ENCODE data around the gene RASGRF2.

RASGRF2 gene

GRCh38 chr5:81234299-81234698 is 274.1 kb downstream of the RASGRF2 start:
- H3K36me3 ChIP-seq (ENCODE audit: control insufficient read depth, insufficient read depth, low read length): no peaks in the 10 kb centered on the region
- no peak for DNase-seq (ENCODE audit: extremely low read depth, insufficient read length)
- no peaks in the 10 kb centered on the region for H3K27me3 ChIP-seq (replicated peaks; ENCODE audit: control insufficient read depth, insufficient read depth, low read length)
- TF ChIP-seq CTCF (IDR thresholded peaks at IDR 0.05; ENCODE audit: insufficient read depth, low read length, poor library complexity, severe bottlenecking): no peak
- no peak overlapping the region for H3K4me3 ChIP-seq (replicated peaks; ENCODE audit: low read depth, low read length)

GRCh38 chr5:81234801-81235200 is 274.6 kb downstream of the RASGRF2 start:
- Histone ChIP-seq H3K4me3 (replicated peaks; ENCODE audit: low read depth, low read length) (no peak overlapping the region), H3K27me3 (replicated peaks; ENCODE audit: control insufficient read depth, insufficient read depth, low read length) (no peaks in the 10 kb centered on the region), H3K36me3 (ENCODE audit: control insufficient read depth, insufficient read depth, low read length) (no peaks in the 10 kb centered on the region)
- no peak for DNase-seq (ENCODE audit: extremely low read depth, insufficient read length)
- TF ChIP-seq CTCF (IDR thresholded peaks at IDR 0.05; ENCODE audit: insufficient read depth, low read length, poor library complexity, severe bottlenecking): no peak

GRCh38 chr5:81235287-81236072 is 275.3 kb downstream of the RASGRF2 start:
- TF ChIP-seq CTCF (IDR thresholded peaks at IDR 0.05; ENCODE audit: insufficient read depth, low read length, poor library complexity, severe bottlenecking): no peak
- no peaks in the 10 kb centered on the region for H3K27me3 ChIP-seq (replicated peaks; ENCODE audit: control insufficient read depth, insufficient read depth, low read length)
- H3K4me3 ChIP-seq (replicated peaks; ENCODE audit: low read depth, low read length): no peak overlapping the region
- DNase-seq (ENCODE audit: extremely low read depth, insufficient read length): no peak
- H3K36me3 ChIP-seq (ENCODE audit: control insufficient read depth, insufficient read depth, low read length): no peaks in the 10 kb centered on the region

GRCh38 chr5:81238460-81238859 is 278.3 kb downstream of the RASGRF2 start:
- no peak for DNase-seq (ENCODE audit: extremely low read depth, insufficient read length)
- Histone ChIP-seq H3K4me3 (replicated peaks; ENCODE audit: low read depth, low read length) (no peak overlapping the region), H3K36me3 (ENCODE audit: control insufficient read depth, insufficient read depth, low read length) (no peaks in the 10 kb centered on the region), H3K27me3 (replicated peaks; ENCODE audit: control insufficient read depth, insufficient read depth, low read length) (no peaks in the 10 kb centered on the region)
- TF ChIP-seq CTCF (IDR thresholded peaks at IDR 0.05; ENCODE audit: insufficient read depth, low read length, poor library complexity, severe bottlenecking): no peak

GRCh38 chr5:81239613-81240012 is 279.4 kb downstream of the RASGRF2 start:
- Histone ChIP-seq H3K27me3 (replicated peaks; ENCODE audit: control insufficient read depth, insufficient read depth, low read length) (no peaks in the 10 kb centered on the region), H3K4me3 (replicated peaks; ENCODE audit: low read depth, low read length) (no peak overlapping the region), H3K36me3 (ENCODE audit: control insufficient read depth, insufficient read depth, low read length) (no peaks in the 10 kb centered on the region)
- DNase-seq (ENCODE audit: extremely low read depth, insufficient read length): no peak
- no peak for TF ChIP-seq CTCF (IDR thresholded peaks at IDR 0.05; ENCODE audit: insufficient read depth, low read length, poor library complexity, severe bottlenecking)
